GM15510 (cell line): ENCODE data around the gene FGD5.

Source experiments
- POLR2A ChIP-seq: IDR thresholded peaks from 3 replicates; pipeline ENCODE4 v1.6.1; 2011; ENCODE audit warnings: borderline replicate concordance; ENCODE audit not compliant: insufficient read length; ENCODE audit errors: extremely low read depth

Gene FGD5

DNA sequence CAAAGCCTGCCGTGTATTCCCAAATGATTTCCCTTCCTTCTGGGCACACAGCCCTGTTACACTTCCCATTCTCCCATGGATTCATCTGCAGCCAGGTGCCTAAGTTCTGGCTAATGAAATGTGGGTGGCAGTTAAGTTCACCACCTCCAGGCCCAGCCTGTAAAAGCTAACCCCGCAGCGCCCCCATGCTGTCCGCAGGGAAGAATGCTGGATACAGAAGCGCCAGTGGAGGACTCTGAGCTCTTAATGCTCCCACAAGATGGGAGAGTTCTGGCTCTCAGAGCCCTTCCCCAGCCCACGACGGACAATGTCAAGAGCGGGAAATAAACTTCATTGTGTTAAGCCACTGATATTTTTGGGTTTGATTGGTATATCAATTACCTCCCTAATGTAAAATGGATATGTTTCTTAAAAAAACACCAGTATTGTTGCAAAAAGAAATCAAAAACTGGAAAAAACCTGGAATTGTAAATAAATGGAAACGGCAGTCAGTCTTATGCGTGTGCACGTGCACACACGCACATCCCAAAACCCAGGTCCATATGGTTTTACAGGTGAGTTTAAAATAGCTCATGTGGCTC is 37.7 kb upstream of the FGD5 start:
- TF ChIP-seq POLR2A: no peak

GRCh38 chr3:14783480-14784086 is 35.2 kb upstream of the FGD5 start:
- no peak for TF ChIP-seq POLR2A

GRCh38 chr3:14784087-14784681 is 34.6 kb upstream of the FGD5 start:
- no peak for TF ChIP-seq POLR2A

- no peak for TF ChIP-seq POLR2A
Measured at GRCh38 chr3:14785207-14786155, 33.3 kb upstream of the FGD5 start.

DNA sequence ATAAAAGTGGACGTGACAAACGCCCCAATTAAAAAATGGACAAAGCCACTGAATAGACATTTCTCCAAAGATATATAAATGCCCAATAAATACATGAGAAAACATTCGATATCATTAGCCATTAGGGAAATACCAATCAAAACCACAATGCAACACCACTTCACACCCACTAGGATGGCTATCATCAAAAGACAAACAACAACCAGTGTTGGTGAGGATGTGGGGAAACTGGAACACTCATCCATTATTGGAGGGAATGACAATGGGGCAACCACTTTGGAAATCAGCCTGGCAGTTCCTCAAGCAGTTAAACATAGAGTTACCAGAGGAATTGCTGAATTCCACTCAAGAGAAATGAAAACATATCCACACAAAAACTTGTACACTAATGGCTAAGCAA is 32.4 kb upstream of the FGD5 start:
- TF ChIP-seq POLR2A: no peak

GRCh38 chr3:14787630-14788029 is 31.1 kb upstream of the FGD5 start:
- no peak for TF ChIP-seq POLR2A

GRCh38 chr3:14788644-14789043 is 30.1 kb upstream of the FGD5 start:
- no peak for TF ChIP-seq POLR2A

DNA sequence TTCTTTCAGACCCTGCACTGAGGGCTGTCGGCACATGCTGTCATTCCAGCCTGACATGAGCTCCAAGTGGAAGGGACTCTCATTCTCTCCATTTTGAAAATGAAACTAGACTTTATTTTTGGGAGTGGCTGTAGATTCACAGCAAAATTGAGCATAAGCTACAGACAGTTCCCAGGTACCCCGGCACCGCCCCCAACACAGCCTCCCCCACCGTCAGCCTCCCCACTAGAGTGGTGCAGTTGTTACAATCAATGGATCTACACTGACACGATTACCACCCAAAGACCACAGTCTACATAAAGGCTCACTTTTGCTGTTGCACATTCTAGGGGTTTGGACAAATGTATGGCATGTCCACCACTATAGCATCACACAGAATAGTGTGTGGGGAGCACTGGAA is 29.5 kb upstream of the FGD5 start:
- TF ChIP-seq POLR2A: no peak

- no peak for TF ChIP-seq POLR2A
Measured at GRCh38 chr3:14789640-14790285, 29.0 kb upstream of the FGD5 start.

GRCh38 chr3:14791343-14791945 is 27.3 kb upstream of the FGD5 start:
- no peak for TF ChIP-seq POLR2A

- no peak for TF ChIP-seq POLR2A
Measured at GRCh38 chr3:14792691-14793121, 26.1 kb upstream of the FGD5 start.

- no peak for TF ChIP-seq POLR2A
Measured at GRCh38 chr3:14793126-14793857, 25.5 kb upstream of the FGD5 start.

- no peak for TF ChIP-seq POLR2A
Measured at GRCh38 chr3:14793858-14794234, 24.9 kb upstream of the FGD5 start.

DNA sequence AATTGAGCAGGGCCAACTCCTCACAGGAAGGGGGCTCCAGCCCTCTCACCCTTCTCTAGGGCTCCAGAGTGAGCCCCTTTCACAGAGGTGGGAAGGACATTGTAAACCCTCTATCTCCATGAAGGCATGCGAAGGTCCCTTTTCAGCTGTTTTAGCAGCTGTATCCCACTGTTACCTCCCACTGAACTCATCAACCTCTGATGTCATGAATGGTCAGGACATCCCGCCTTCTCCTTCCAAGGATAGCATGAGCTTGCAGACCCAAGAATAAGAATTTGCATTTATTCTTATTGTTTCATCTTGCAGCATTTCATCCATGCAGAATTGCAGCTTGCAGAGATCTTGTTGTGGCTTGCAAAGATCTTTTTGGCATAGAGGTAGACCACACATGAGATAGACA is 24.3 kb upstream of the FGD5 start:
- TF ChIP-seq POLR2A: no peak

GRCh38 chr3:14795996-14796395 is 22.8 kb upstream of the FGD5 start:
- no peak for TF ChIP-seq POLR2A
